ENCODE measurements around the gene POLG2.
"Not testable (repeated sequence)": the region's sequence is repeated elsewhere in the genome, so short reads cannot be mapped to it uniquely, and the experiment has no call there.

The POLG2 gene

GRCh38 chr17:64484380-64484779 is 12.5 kb downstream of the POLG2 start:
- no peak for DNase-seq (ENCODE audit: low read depth)

- DNase-seq (ENCODE audit: low read depth) = no peak
Observed at GRCh38 chr17:64480951-64481350, 15.9 kb downstream of the POLG2 start.

- no peak for DNase-seq (ENCODE audit: low read depth)
Observed at GRCh38 chr17:64477849-64478248, 19.0 kb downstream of the POLG2 start.

GRCh38 chr17:64472564-64472963 is 24.3 kb downstream of the POLG2 start:
- DNase-seq (ENCODE audit: low read depth) = no peak

- DNase-seq (ENCODE audit: low read depth) = no peak
Observed at GRCh38 chr17:64471440-64471839, 25.4 kb downstream of the POLG2 start.

- DNase-seq (ENCODE audit: low read depth) = no peak
Observed at GRCh38 chr17:64470625-64471024, 26.2 kb downstream of the POLG2 start.

GRCh38 chr17:64466834-64467233 is 30.0 kb downstream of the POLG2 start:
- DNase-seq (ENCODE audit: low read depth) = not testable (repeated sequence)

GRCh38 chr17:64466019-64466735 is 30.7 kb downstream of the POLG2 start:
- no peak for DNase-seq (ENCODE audit: low read depth)

GRCh38 chr17:64461788-64462187 is 35.1 kb downstream of the POLG2 start:
- no peak for DNase-seq (ENCODE audit: low read depth)

- DNase-seq (ENCODE audit: low read depth) = no peak
Observed at GRCh38 chr17:64460955-64461354, 35.9 kb downstream of the POLG2 start.

GRCh38 chr17:64459818-64460217 is 37.0 kb downstream of the POLG2 start:
- DNase-seq (ENCODE audit: low read depth) = not testable (repeated sequence)

GRCh38 chr17:64459284-64459747 is 37.5 kb downstream of the POLG2 start:
- DNase-seq (ENCODE audit: low read depth) = no peak

- DNase-seq (ENCODE audit: low read depth) = no peak
Observed at GRCh38 chr17:64458756-64459155, 38.1 kb downstream of the POLG2 start.

- no peak for DNase-seq (ENCODE audit: low read depth)
Observed at GRCh38 chr17:64457156-64457555, 39.7 kb downstream of the POLG2 start.

- no peak for DNase-seq (ENCODE audit: low read depth)
Observed at GRCh38 chr17:64455993-64456885, 40.6 kb downstream of the POLG2 start.

- no peak for DNase-seq (ENCODE audit: low read depth)
Observed at GRCh38 chr17:64449545-64449944, 47.3 kb downstream of the POLG2 start.

- peak; percentile 80 for DNase-seq (ENCODE audit: low read depth)
Observed at GRCh38 chr17:64448665-64449512, 48.0 kb downstream of the POLG2 start, which contains the start of gene MILR1. Gene MILR1 (plus strand): TSS chr17:64449115. CDS start chr17:64449169, 54 bp downstream.

- DNase-seq (ENCODE audit: low read depth) = no peak
Observed at GRCh38 chr17:64447526-64447925, 49.3 kb downstream of the POLG2 start.

- no peak for DNase-seq (ENCODE audit: low read depth)
Observed at GRCh38 chr17:64443086-64443760, 53.6 kb downstream of the POLG2 start.

- DNase-seq (ENCODE audit: low read depth) = no peak
Observed at GRCh38 chr17:64442541-64442971, 54.3 kb downstream of the POLG2 start.

GRCh38 chr17:64441772-64442540 is 54.9 kb downstream of the POLG2 start:
- peak; percentile 23 for DNase-seq (ENCODE audit: low read depth)

Measured in GM04503 (cell line).